H9 (cell line): ENCODE data around the gene CABCOCO1. TPM values are rescaled to one million over a fixed set of nuclear protein-coding genes. Genes with fewer than 3 reads are reported as not detected.

Experiments
- DNase-seq: peaks from one replicate; pipeline ENCODE4 v3.0.0-alpha.2; 2017
- H2AFZ ChIP-seq: one replicate; pipeline ENCODE4 v1.6.1; 2013; ENCODE audit warnings: mild to moderate bottlenecking, low read length, control low read depth, moderate library complexity
- H2AK5ac ChIP-seq: 2 replicates; pipeline ENCODE4 v1.6.1; 2013; ENCODE audit warnings: low read length, control low read depth, mixed read lengths; ENCODE audit not compliant: insufficient read length
- H2BK120ac ChIP-seq: one replicate; pipeline ENCODE4 v1.6.1; 2013; ENCODE audit warnings: low read depth, mild to moderate bottlenecking, low read length, control low read depth, inconsistent platforms; ENCODE audit not compliant: poor library complexity, severe bottlenecking
- H2BK12ac ChIP-seq: 2 replicates; pipeline ENCODE4 v1.6.1; 2013; ENCODE audit warnings: low read length, control low read depth, mixed read lengths, low read depth; ENCODE audit not compliant: insufficient read length
- H2BK15ac ChIP-seq: 2 replicates; pipeline ENCODE4 v1.6.1; 2013; ENCODE audit warnings: low read depth, low read length, control low read depth
- H2BK20ac ChIP-seq: one replicate; pipeline ENCODE4 v1.6.1; 2013; ENCODE audit warnings: low read depth, mild to moderate bottlenecking, low read length, control low read depth, inconsistent platforms; ENCODE audit not compliant: poor library complexity, severe bottlenecking
- H2BK5ac ChIP-seq: 2 replicates; pipeline ENCODE4 v1.6.1; 2013; ENCODE audit warnings: low read length, control low read depth, mixed read lengths; ENCODE audit not compliant: insufficient read length
- H3K14ac ChIP-seq: 2 replicates; pipeline ENCODE4 v1.6.1; 2013; ENCODE audit warnings: low read length, control low read depth; ENCODE audit not compliant: insufficient read depth
- H3K18ac ChIP-seq: 2 replicates; pipeline ENCODE4 v1.6.1; 2013; ENCODE audit warnings: low read depth, mild to moderate bottlenecking, mixed read lengths, low read length, control low read depth; ENCODE audit not compliant: insufficient read length
- H3K23ac ChIP-seq: 2 replicates; pipeline ENCODE4 v1.6.1; 2013; ENCODE audit warnings: low read length, control low read depth, mixed read lengths, low read depth; ENCODE audit not compliant: insufficient read length
- H3K23me2 ChIP-seq: 2 replicates; pipeline ENCODE4 v1.6.1; 2013; ENCODE audit warnings: low read depth, mild to moderate bottlenecking, mixed read lengths, low read length, control low read depth; ENCODE audit not compliant: insufficient read length, poor library complexity, severe bottlenecking
- H3K27ac ChIP-seq: 2 replicates; pipeline ENCODE4 v1.5.1; 2013; ENCODE audit warnings: low read length, control low read depth, mixed read lengths, low read depth; ENCODE audit not compliant: insufficient read length
- H3K27me3 ChIP-seq: 2 replicates; pipeline ENCODE4 v1.6.1; 2013; ENCODE audit warnings: low read length, control low read depth, inconsistent platforms; ENCODE audit not compliant: insufficient read depth
- H3K4ac ChIP-seq: 2 replicates; pipeline ENCODE4 v1.6.1; 2013; ENCODE audit warnings: low read depth, mild to moderate bottlenecking, control low read depth, inconsistent platforms, low read length, moderate library complexity
- H3K4me1 ChIP-seq: 2 replicates; pipeline ENCODE4 v1.6.1; 2013; ENCODE audit warnings: low read length, control low read depth, inconsistent platforms; ENCODE audit not compliant: insufficient read depth
- H3K4me2 ChIP-seq: 2 replicates; pipeline ENCODE4 v1.6.1; 2013; ENCODE audit warnings: low read length, control low read depth, mixed read lengths; ENCODE audit not compliant: insufficient read length, insufficient read depth
- H3K56ac ChIP-seq: 2 replicates; pipeline ENCODE4 v1.6.1; 2013; ENCODE audit warnings: low read depth, mild to moderate bottlenecking, mixed read lengths, low read length, control low read depth; ENCODE audit not compliant: insufficient read length
- H3K79me1 ChIP-seq: 2 replicates; pipeline ENCODE4 v1.6.1; 2013; ENCODE audit warnings: low read depth, mild to moderate bottlenecking, moderate library complexity, low read length, control low read depth, inconsistent platforms; ENCODE audit not compliant: insufficient read depth, poor library complexity, severe bottlenecking
- H3K79me2 ChIP-seq: 2 replicates; pipeline ENCODE4 v1.6.1; 2013; ENCODE audit warnings: low read length, control low read depth, inconsistent platforms; ENCODE audit not compliant: insufficient read depth
- H3K9ac ChIP-seq: 2 replicates; pipeline ENCODE4 v1.6.1; 2013; ENCODE audit warnings: low read length, control low read depth, mixed read lengths; ENCODE audit not compliant: insufficient read length; ENCODE audit errors: extremely low read depth
- H3K9me3 ChIP-seq: one replicate; pipeline ENCODE4 v1.6.1; 2013; ENCODE audit warnings: low read depth, low read length, inconsistent platforms; ENCODE audit not compliant: control insufficient read depth
- H3T11ph ChIP-seq: one replicate; pipeline ENCODE4 v1.6.1; 2013; ENCODE audit warnings: mild to moderate bottlenecking, low read length, control low read depth, inconsistent platforms
- H4K20me1 ChIP-seq: one replicate; pipeline ENCODE4 v1.6.1; 2013; ENCODE audit not compliant: control insufficient read depth, insufficient read length, insufficient read depth
- H4K5ac ChIP-seq: 2 replicates; pipeline ENCODE4 v1.6.1; 2013; ENCODE audit warnings: low read depth, mild to moderate bottlenecking, mixed read lengths, low read length, control low read depth; ENCODE audit not compliant: insufficient read length
- H4K8ac ChIP-seq: replicated peaks from 2 replicates; pipeline ENCODE4 v1.6.1; 2013; ENCODE audit warnings: low read length, control low read depth, mixed read lengths, low read depth; ENCODE audit not compliant: insufficient read length
- H4K91ac ChIP-seq: 2 replicates; pipeline ENCODE4 v1.6.1; 2013; ENCODE audit warnings: low read depth, mild to moderate bottlenecking, moderate library complexity, mixed read lengths, low read length, control low read depth; ENCODE audit not compliant: insufficient read length
- H3K27ac Mint-ChIP-seq, 3 experiments: 2 replicates in 2 of 3; 3 replicates in 1 of 3; pipeline ENCODE4 v1.8.0; 2020 to 2021; ENCODE audit warnings: mixed read lengths in 3 of 3, mild to moderate bottlenecking in 1 of 3, moderate library complexity in 1 of 3
- H3K27me3 Mint-ChIP-seq: 2 replicates; pipeline ENCODE4 v1.8.0; 2021; ENCODE audit warnings: low read depth, mild to moderate bottlenecking, moderate library complexity, mixed read lengths
- H3K36me3 Mint-ChIP-seq, 3 experiments: 2 replicates in 2 of 3; 3 replicates in 1 of 3; pipeline ENCODE4 v1.8.0; 2020 to 2021; ENCODE audit warnings: low read depth in 3 of 3, mixed read lengths in 3 of 3; ENCODE audit not compliant: insufficient read depth in 1 of 3
- H3K4me1 Mint-ChIP-seq, 2 experiments: 2 replicates each; pipeline ENCODE4 v1.8.0; 2020; ENCODE audit warnings: mixed read lengths in 2 of 2
- H3K4me3 Mint-ChIP-seq, 2 experiments: 2 replicates in 1 of 2; 3 replicates in 1 of 2; pipeline ENCODE4 v1.8.0; 2020 to 2021; ENCODE audit warnings: mild to moderate bottlenecking in 2 of 2, mixed read lengths in 2 of 2, moderate library complexity in 1 of 2
- H3K9me3 Mint-ChIP-seq, 2 experiments: 2 replicates in 1 of 2; 3 replicates in 1 of 2; pipeline ENCODE4 v1.8.0; 2020; ENCODE audit warnings: mild to moderate bottlenecking in 2 of 2, mixed read lengths in 2 of 2, moderate library complexity in 1 of 2
- CTCF ChIP-seq: fragments of 200-600 bp; sonication (generic); conservative IDR thresholded peaks from 3 replicates; pipeline ENCODE4 v1.8.0; 2021; ENCODE audit warnings: antibody characterized with exemption, mild to moderate bottlenecking
- WGBS: extraction: QIAGEN DNeasy Blood & Tissue Kit; methylation state at CpG from one replicate; pipeline ENCODE4 v1.1.7; 2013; ENCODE audit warnings: missing lambda C conversion rate, low lambda C conversion rate, mixed read lengths; ENCODE audit not compliant: insufficient read length; ENCODE audit errors: extremely low coverage; 5-methylcytosine and 5-hydroxymethylcytosine counted together
- total RNA-seq: library from RNA; stranded (reverse); gene quantifications from 2 replicates; pipeline ENCODE4 v1.2.1, GENCODE V29; 2021

CABCOCO1 gene
- total RNA-seq, 1 experiment from 2014 or later = not detected

- H2BK120ac ChIP-seq = no peak overlapping the region
- H3K27ac ChIP-seq = no peak overlapping the region
- no peak overlapping the region for H3K4me2 ChIP-seq
- no peak overlapping the region for H4K91ac ChIP-seq
- H3K4ac ChIP-seq = no peak overlapping the region
- H3K4me1 Mint-ChIP-seq = no peaks in the 10 kb centered on the region
- no peaks in the 10 kb centered on the region for H3K9me3 Mint-ChIP-seq
- H2BK5ac ChIP-seq = no peak overlapping the region
- H3K4me1 ChIP-seq = no peaks in the 10 kb centered on the region; the same call in 1 of the 2 replicates
- H3K27ac Mint-ChIP-seq = no peak overlapping the region
- no peak for TF ChIP-seq CTCF
- no peak overlapping the region for H4K8ac ChIP-seq
- WGBS = no CpG with 5 or more reads among the region's 1 CpG
- no peaks in the 10 kb centered on the region for H3K79me1 ChIP-seq
- H3K14ac ChIP-seq = no peak overlapping the region
- H4K5ac ChIP-seq = no peak overlapping the region
- no peak overlapping the region for H3K23ac ChIP-seq
- no peaks in the 10 kb centered on the region for H3K79me2 ChIP-seq
- no peak overlapping the region for H3K56ac ChIP-seq
- H3K23me2 ChIP-seq = no peaks in the 10 kb centered on the region
- H3T11ph ChIP-seq = no peak overlapping the region
- no peak overlapping the region for H2AFZ ChIP-seq
- H3K4me3 Mint-ChIP-seq = no peak overlapping the region
- H2AK5ac ChIP-seq = no peak overlapping the region
- no peak overlapping the region for H3K18ac ChIP-seq
- H3K27me3 Mint-ChIP-seq = no peaks in the 10 kb centered on the region
- H2BK12ac ChIP-seq = no peak overlapping the region
- no peaks in the 10 kb centered on the region for H3K9me3 ChIP-seq
- no peak overlapping the region for H2BK20ac ChIP-seq
- H3K9ac ChIP-seq = no peak overlapping the region
- H3K27me3 ChIP-seq = no peaks in the 10 kb centered on the region
- no peak for DNase-seq
- H3K36me3 Mint-ChIP-seq = no peaks in the 10 kb centered on the region
- no peak overlapping the region for H2BK15ac ChIP-seq
- no peaks in the 10 kb centered on the region for H4K20me1 ChIP-seq
These were observed 130.2 kb downstream of the CABCOCO1 start for GRCh38 chr10:61792921-61793320.
